HCT116 (cell line): Measurements from ENCODE around the gene SLBP. TPM values are rescaled to one million over a fixed set of nuclear protein-coding genes. Genes with fewer than 3 reads are reported as not detected.

Experiments used
- ATAC-seq: fragments of 200-7000 bp; cut with Tn5 transposase; 2 replicates; pipeline ENCODE4 v1.9.1; 2020; ENCODE audit warnings: mild to moderate bottlenecking, moderate library complexity
- BruUV-seq: library from RNA; stranded (reverse); fragments of 400-500 nt; replicated peaks from 2 replicates; lab custom pipeline; 2021; lab: Mats Ljungman, UMichigan
- CTCF ChIA-PET: fragments of 300-600 bp; sonication (Branson Sonifier 250); formaldehyde crosslinking; loops from one replicate; lab custom pipeline; 2021; ENCODE audit warnings: antibody characterized with exemption; lab: Charles Lee
- POLR2A ChIA-PET: fragments of 300-600, 350-600 bp; sonication (Branson Sonifier 250); formaldehyde crosslinking; loops from one replicate; lab custom pipeline; 2021; ENCODE audit warnings: antibody characterized with exemption; lab: Charles Lee
- RAD21 ChIA-PET, 2 experiments: fragments of 300-600 bp; sonication (Branson Sonifier 250); formaldehyde crosslinking; loops; one replicate each; lab custom pipeline; 2023; ENCODE audit warnings: low total read pairs in 2 of 2; ENCODE audit not compliant: uncharacterized antibody in 2 of 2, unreplicated experiment in 2 of 2, low non-redundant PET in 1 of 2; lab: Charles Lee
- DNase-seq: peaks from one replicate; pipeline ENCODE4 v3.0.0-alpha.2; 2010; ENCODE audit warnings: low read depth, low spot score
- H2AFZ ChIP-seq: fragments of 200-600 bp; shearing (Covaris generic), sonication (generic); 2 replicates; pipeline ENCODE4 v1.6.1; 2017; ENCODE audit warnings: low read depth, mixed run types, mixed read lengths, antibody characterized with exemption, low read length; ENCODE audit not compliant: poor library complexity, severe bottlenecking
- H3K27ac ChIP-seq: 2 replicates; pipeline ENCODE4 v1.5.1; 2012; ENCODE audit warnings: low read depth, low read length
- H3K27me3 ChIP-seq: fragments of 200-600 bp; sonication (generic); 2 replicates; pipeline ENCODE4 v1.6.1; 2016; ENCODE audit warnings: mixed run types, low read length, mixed read lengths; ENCODE audit not compliant: insufficient read depth
- H3K36me3 ChIP-seq, 2 experiments: fragments of 200-500 bp in 1 of 2; fragments of 200-600 bp in 1 of 2; sonication (Bioruptor generic) in 1 of 2; sonication (generic) in 1 of 2; 2 replicates each; pipeline versions ENCODE4 v1.5.1 to v1.6.1; 2014 to 2016; ENCODE audit warnings: low read length in 2 of 2, inconsistent platforms in 1 of 2, mixed read lengths in 1 of 2, mixed run types in 1 of 2; ENCODE audit not compliant: insufficient read depth in 2 of 2, control insufficient read depth in 1 of 2
- H3K4me1 ChIP-seq, 2 experiments: fragments of 200-600 bp in 1 of 2; sonication (generic) in 1 of 2; 2 replicates each; pipeline versions ENCODE4 v1.5.1 to v1.6.1; 2012 to 2017; ENCODE audit warnings: low read length in 2 of 2, inconsistent platforms in 1 of 2, mild to moderate bottlenecking in 1 of 2, mixed read lengths in 1 of 2, mixed run types in 1 of 2, moderate library complexity in 1 of 2; ENCODE audit not compliant: insufficient read depth in 2 of 2, control insufficient read depth in 1 of 2
- H3K4me2 ChIP-seq: fragments of 200-600 bp; sonication (generic); 2 replicates; pipeline ENCODE4 v1.6.1; 2017; ENCODE audit warnings: mixed run types, low read length, mixed read lengths
- H3K4me3 ChIP-seq, 2 experiments: fragments of 200-600 bp in 1 of 2; sonication (generic) in 1 of 2; replicated peaks in 1 of 2; 2 replicates each; pipeline ENCODE4 v1.5.1; 2011 to 2016; ENCODE audit warnings: low read length in 2 of 2, control low read depth in 1 of 2, low read depth in 1 of 2, mild to moderate bottlenecking in 1 of 2, mixed read lengths in 1 of 2, mixed run types in 1 of 2
- H3K79me2 ChIP-seq: fragments of 200-600 bp; sonication (generic); 2 replicates; pipeline ENCODE4 v1.6.1; 2017; ENCODE audit warnings: mild to moderate bottlenecking, mixed run types, low read length, moderate library complexity, mixed read lengths; ENCODE audit not compliant: insufficient read depth
- H3K9ac ChIP-seq: fragments of 200-600 bp; sonication (generic); 2 replicates; pipeline ENCODE4 v1.6.1; 2016; ENCODE audit warnings: low read length, mixed read lengths
- H3K9me2 ChIP-seq: fragments of 200-600 bp; sonication (generic), shearing (Covaris generic); 2 replicates; pipeline ENCODE4 v1.6.1; 2017; ENCODE audit warnings: mixed run types, mild to moderate bottlenecking, moderate library complexity; ENCODE audit not compliant: insufficient read depth
- H3K9me3 ChIP-seq, 2 experiments: fragments of 200-500 bp in 1 of 2; fragments of 200-600 bp in 1 of 2; sonication (Bioruptor generic) in 1 of 2; sonication (generic) in 1 of 2; 2 replicates each; pipeline ENCODE4 v1.6.1; 2014 to 2017; ENCODE audit warnings: low read length in 2 of 2, mixed read lengths in 2 of 2, inconsistent platforms in 1 of 2, low read depth in 1 of 2, mild to moderate bottlenecking in 1 of 2, mixed run types in 1 of 2, moderate library complexity in 1 of 2; ENCODE audit not compliant: control insufficient read depth in 1 of 2, insufficient read depth in 1 of 2
- H4K20me1 ChIP-seq: fragments of 200-600 bp; sonication (generic), shearing (Covaris generic); 2 replicates; pipeline ENCODE4 v1.6.1; 2017; ENCODE audit warnings: mixed run types, mild to moderate bottlenecking, moderate library complexity; ENCODE audit not compliant: insufficient read depth
- CEBPB ChIP-seq: IDR thresholded peaks from 2 replicates; pipeline ENCODE4 v1.6.1; 2012; ENCODE audit warnings: low read depth
- EZH2phosphoT487 ChIP-seq: fragments of 200-600 bp; IDR thresholded peaks from 2 replicates; pipeline ENCODE4 v1.6.1; 2018; ENCODE audit warnings: antibody characterized with exemption, borderline replicate concordance
- FOSL1 ChIP-seq: IDR thresholded peaks from 2 replicates; pipeline ENCODE4 v1.6.1; 2012; ENCODE audit warnings: low read depth
- SRF ChIP-seq: IDR thresholded peaks from 2 replicates; pipeline ENCODE4 v1.6.1; 2012; ENCODE audit warnings: low read depth
- YY1 ChIP-seq: IDR thresholded peaks from 2 replicates; pipeline ENCODE4 v1.6.1; 2011; ENCODE audit warnings: low read length, low read depth, moderate library complexity, mild to moderate bottlenecking; ENCODE audit not compliant: insufficient replicate concordance; ENCODE audit errors: extremely low read depth
- ZFX ChIP-seq: fragments of 450-650 bp; IDR thresholded peaks from 2 replicates; pipeline ENCODE4 v1.6.1; 2017
- ZNF274 ChIP-seq: fragments of 200-500 bp; sonication (Bioruptor generic); IDR thresholded peaks from 2 replicates; pipeline ENCODE4 v1.6.1; 2014; ENCODE audit warnings: mild to moderate bottlenecking, low read depth, low read length, inconsistent platforms
- intact Hi-C: fragments of 100-400 bp; cut with micrococcal nuclease; formaldehyde crosslinking; loops from 2 replicates; pipeline ENCODE4 v1.10.0; 2022
- total RNA-seq: library from RNA; stranded (reverse); gene quantifications from one replicate; pipeline ENCODE4 v1.2.1, GENCODE V29; 2021; ENCODE audit not compliant: unreplicated experiment
- TF ChIP-seq, protein P1 (sequence below), 3 experiments: fragments of 200-600 bp in 1 of 3; sonication (generic) in 1 of 3; IDR thresholded peaks in 2 of 3; conservative IDR thresholded peaks in 1 of 3; 2 replicates each; pipeline ENCODE4 v1.5.1; 2012 to 2017; ENCODE audit warnings: low read depth in 2 of 3, low read length in 2 of 3, antibody characterized with exemption in 1 of 3, borderline replicate concordance in 1 of 3, control low read depth in 1 of 3, mild to moderate bottlenecking in 1 of 3, mixed read lengths in 1 of 3, mixed run types in 1 of 3, moderate library complexity in 1 of 3; ENCODE audit not compliant: insufficient read depth in 1 of 3

Gene SLBP
- total RNA-seq, 1 experiment from 2014 or later, result 101 TPM

DNA sequence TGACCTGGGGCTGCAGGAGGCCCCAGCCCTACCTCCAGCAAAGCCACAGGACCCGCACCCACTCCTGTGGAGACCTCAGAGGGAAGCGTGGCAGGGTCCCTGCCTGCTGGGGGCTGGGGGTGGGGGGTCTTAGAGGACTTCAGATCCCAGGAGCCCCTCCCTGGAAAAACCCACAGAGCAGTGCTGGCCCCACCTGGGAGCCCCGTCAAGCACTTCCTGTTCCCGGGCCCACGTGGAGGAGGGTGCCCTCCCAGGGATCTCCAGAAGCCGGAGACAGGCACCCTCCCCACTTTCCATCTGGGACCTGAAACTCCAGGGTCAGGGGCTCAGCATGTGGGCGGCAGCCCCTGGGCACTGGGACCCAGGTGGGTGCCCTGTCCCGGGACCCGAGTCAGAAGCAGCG lies 41.2 kb upstream of the SLBP start:
- ChIA-PET RAD21 (no interaction called here), CTCF (no interaction called here), POLR2A (no interaction called here)
- no TSS peak for BruUV-seq
- TF ChIP-seq ZFX (no peak), ZNF274 (no peak), EZH2phosphoT487 (no peak), CEBPB (no peak), YY1 (no peak), FOSL1 (no peak), SRF (no peak)
- TF ChIP-seq, protein P1, sequence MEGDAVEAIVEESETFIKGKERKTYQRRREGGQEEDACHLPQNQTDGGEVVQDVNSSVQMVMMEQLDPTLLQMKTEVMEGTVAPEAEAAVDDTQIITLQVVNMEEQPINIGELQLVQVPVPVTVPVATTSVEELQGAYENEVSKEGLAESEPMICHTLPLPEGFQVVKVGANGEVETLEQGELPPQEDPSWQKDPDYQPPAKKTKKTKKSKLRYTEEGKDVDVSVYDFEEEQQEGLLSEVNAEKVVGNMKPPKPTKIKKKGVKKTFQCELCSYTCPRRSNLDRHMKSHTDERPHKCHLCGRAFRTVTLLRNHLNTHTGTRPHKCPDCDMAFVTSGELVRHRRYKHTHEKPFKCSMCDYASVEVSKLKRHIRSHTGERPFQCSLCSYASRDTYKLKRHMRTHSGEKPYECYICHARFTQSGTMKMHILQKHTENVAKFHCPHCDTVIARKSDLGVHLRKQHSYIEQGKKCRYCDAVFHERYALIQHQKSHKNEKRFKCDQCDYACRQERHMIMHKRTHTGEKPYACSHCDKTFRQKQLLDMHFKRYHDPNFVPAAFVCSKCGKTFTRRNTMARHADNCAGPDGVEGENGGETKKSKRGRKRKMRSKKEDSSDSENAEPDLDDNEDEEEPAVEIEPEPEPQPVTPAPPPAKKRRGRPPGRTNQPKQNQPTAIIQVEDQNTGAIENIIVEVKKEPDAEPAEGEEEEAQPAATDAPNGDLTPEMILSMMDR (IDR thresholded peaks at IDR 0.05 in 2 of 3, conservative IDR thresholded peaks at IDR 0.05 in 1 of 3; ENCODE audit: borderline replicate concordance in 1 of 3, insufficient read depth in 1 of 3, low read depth in 2 of 3, low read length in 2 of 3), result no peak
- no peaks in the 10 kb centered on the region for H3K9me2 ChIP-seq
- no peak overlapping the region for H2AFZ ChIP-seq
- no peaks in the 10 kb centered on the region for H3K9me3 ChIP-seq
- H3K79me2 ChIP-seq, result no peaks in the 10 kb centered on the region
- peaks cover 0 to 15% of the 10 kb centered on the region in 2 experiments; a peak in 1 of 4 replicates for H3K4me1 ChIP-seq
- no peak overlapping the region for H3K4me2 ChIP-seq
- H3K27me3 ChIP-seq, result no peaks in the 10 kb centered on the region
- ATAC-seq (no peak), DNase-seq (no peak)
- H4K20me1 ChIP-seq, result no peaks in the 10 kb centered on the region
- no peak overlapping the region for H3K9ac ChIP-seq
- intact Hi-C loops, result no loop called here
- H3K36me3 ChIP-seq, result no peaks in the 10 kb centered on the region
- no peak overlapping the region; the same call in 1 of the 2 replicates for H3K27ac ChIP-seq
- no peak overlapping the region for H3K4me3 ChIP-seq
